NCI-H446 (cell line): ENCODE results near the gene SHMT2.

ENCODE experiments used
- DNase-seq, 2 experiments: peaks; one replicate each; lab custom pipeline; 2025; lab: John Stamatoyannopoulos, UW

SHMT2 gene

DNA sequence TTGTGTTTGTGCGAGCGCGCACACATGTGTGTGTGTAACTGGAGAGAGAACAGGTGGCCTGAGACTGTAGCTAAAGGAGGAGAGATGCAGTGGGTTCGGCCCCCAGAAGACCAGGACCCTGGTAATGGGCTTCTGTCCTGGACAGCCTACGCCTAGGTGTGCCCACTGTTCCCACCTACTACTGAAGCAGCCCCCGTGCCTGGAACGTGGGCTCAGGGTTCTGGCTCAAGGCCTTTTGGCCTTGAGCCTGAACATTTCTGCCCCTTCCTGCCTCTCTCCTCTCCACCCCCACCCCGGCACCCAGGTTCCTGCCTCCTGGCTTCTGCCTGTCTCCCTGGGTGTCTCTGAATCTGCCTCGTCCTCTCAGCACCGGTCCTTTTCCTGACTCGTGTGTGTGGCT is 14.4 kb upstream of the SHMT2 start:
- no peak for DNase-seq

DNA sequence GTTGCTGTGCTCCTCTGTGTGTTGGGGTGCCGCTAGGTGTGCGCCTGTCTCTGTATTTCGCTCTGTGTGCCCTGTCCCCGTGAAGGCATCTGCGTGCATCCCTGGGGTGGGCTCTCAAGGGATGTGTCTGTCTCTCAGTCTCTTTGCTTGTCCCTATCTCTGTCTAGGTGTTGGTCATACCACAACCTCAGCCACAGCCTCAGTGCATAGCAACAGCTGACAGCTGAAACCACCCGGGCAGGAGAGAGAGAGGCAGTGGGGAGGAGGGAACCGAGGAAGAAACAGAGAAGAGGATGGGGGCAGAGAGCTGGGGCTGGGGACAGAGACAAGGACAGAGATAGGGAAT is 13.9 kb upstream of the SHMT2 start:
- no peak for DNase-seq

DNA sequence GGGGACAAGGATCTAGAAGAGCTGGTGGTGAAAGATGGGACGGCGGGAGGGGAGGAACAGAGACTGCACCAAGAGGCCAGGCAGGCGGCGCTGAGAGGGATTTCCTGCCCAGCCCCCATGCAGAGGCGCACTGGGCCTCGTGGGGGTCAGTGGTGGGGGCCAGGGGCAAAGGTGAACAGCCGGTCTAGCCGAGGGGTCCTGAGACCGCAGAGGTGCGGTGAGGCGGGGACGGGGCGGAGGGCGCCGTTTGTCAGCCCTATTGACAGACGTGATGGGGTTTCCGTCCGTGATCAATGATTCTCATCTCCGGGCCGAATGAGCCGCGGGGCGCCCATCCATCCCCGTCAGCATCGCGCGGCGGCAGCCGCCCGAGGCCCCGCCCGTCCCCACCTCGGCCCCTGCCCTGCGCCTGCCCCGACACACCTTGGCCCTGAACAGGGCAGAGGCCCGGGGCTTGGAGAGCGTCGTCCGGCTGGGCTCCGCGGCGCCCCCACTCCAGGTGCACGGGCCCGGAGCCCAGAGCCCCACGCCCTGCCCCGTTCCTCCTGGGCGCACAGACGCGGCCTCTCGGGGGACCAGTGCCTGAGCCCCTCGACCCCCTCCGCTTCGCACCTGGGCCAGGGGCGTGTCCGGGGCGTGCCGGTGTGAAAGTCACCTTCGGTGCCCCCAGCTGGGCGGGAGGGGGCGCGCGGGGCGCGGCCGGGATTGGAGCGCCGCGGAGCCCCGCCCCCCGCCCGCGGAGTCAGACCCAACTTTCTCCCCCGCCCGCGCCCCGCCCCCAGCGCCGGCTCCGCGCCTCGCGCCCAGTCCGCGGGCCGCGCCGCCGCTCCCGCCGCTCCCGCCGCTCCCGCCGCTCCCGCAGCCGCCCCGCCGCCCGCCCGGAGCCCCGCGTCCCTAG is 13.2 kb upstream of the SHMT2 start, which contains the start of gene NXPH4:
Gene NXPH4 (plus strand): TSS at position 781 of the 898 bp plus-strand sequence. CDS start 176 bp downstream, outside the sequence.
- peak in 1 of 2 experiments; percentile 27 for DNase-seq

DNA sequence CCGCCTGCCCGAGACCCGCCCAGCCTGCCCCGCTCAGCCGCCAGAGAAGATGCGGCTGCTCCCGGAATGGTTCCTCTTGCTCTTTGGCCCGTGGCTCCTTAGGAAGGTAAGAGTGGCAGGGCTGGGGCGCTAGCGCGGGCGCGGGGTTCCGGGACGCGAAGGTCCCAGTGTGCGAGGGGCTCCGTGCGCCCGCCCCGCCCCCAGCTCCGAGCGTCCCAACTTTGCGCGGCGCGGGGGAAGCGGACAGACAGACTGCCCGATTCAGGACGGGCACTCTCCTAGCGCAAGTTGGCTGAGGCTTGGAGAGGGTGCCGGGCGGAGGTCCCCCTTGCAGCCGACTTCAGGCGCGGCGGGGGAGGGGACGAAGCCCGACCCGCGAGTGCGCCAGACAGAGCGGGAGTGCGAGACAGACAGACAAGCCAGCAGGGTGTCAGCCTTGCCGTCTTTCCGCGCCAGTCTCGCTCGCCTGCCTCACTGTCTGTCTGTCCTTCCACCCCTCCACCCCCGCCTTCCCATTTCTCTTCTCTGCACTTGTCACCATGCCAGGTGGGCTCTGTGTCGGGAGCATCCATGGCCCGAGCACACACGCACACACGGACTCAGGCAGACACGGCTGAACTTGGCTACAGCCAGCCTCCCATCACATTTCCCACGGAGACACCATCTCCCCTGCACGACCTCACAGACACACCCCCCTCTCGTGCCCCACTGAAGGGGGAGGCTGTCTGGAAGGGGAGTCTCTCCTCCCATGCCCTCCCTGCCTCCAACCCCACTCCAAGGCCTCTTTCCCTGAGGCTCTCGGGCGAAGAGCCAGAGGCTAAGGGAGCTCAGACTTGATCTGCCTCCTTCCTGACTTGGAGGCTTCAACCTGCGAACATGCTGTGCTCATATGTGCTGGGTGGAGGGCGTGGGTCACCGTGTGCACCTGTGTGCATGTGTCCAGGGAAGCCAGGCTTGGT is 12.3 kb upstream of the SHMT2 start:
- DNase-seq: peak; percentile 20 to 57

DNA sequence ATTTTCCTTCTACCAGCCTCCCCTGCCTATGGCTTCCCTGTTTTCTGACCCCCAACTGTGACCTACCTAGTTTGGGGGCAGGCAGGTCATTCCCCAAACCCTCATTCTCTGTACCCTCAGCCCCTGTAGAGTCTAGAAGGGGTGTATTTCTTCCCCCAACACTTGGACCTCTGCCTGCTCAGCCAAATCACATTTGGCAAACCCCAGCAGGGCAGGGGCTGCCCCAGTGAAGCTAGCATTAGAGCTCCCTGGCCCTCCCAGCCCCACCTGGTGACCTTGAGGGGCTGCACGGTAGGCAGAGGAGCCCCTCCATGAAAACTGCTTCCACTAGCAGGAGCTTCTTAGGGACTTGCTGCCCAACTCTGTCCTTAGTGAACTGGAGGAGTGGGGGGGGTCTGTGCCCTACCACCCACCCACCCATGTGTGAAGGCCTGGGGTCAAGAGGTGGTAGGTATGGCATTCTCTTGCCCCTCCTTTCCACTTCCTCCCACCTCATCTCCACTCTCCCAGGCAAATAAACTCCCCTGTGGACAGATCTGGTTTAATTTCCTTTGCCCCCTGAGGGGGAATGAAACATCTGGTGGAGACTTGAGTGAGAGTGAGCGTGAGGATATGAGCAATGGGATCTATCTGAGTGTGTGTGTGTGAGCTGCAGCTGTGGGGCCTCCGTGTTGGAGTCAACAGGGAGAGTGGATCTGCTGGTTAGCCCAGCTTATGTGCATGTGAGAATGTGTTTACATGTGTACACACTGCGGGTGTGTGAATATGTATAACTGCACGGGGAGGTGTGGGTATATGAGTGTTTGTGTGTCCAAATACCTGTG is 11.3 kb upstream of the SHMT2 start:
- no peak for DNase-seq

DNA sequence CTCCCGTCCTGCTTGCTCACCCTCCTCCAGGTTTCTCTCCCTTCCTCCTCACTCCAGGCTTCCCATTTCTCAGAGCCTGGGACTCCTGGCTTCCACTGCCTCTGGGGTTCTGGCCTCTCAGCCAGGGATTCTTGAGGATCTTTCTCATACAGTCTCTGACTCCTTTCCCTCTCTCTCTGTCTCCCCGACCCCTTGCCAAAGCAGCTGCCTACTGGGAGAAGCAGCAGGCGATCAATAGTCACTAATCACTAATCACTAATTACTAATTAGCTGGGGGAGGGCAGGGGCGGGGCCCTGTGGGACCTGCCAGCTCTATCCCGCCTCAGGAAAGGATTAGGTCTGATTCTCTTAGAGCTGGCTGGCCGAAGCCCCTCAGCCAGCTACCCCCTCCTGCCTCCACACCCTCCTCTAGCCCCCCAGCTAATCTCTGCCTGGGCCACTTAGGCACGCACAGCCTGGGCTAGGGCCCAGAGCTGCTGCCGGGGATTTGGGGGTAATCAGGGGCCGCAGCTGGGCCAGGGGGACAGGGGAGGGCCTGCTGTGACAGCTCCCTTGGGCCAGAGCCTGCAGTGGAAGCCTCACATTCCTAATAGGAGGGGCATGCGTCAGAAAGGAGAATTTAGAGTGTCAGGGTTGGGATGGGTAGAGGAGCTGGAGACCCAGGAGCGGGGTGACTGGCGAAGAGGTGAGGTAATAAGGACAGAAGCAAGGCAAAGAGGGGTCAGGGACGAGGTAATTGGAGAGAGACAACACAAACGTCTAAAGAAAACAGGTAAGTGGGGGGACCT is 10.1 kb upstream of the SHMT2 start:
- no peak for DNase-seq

DNA sequence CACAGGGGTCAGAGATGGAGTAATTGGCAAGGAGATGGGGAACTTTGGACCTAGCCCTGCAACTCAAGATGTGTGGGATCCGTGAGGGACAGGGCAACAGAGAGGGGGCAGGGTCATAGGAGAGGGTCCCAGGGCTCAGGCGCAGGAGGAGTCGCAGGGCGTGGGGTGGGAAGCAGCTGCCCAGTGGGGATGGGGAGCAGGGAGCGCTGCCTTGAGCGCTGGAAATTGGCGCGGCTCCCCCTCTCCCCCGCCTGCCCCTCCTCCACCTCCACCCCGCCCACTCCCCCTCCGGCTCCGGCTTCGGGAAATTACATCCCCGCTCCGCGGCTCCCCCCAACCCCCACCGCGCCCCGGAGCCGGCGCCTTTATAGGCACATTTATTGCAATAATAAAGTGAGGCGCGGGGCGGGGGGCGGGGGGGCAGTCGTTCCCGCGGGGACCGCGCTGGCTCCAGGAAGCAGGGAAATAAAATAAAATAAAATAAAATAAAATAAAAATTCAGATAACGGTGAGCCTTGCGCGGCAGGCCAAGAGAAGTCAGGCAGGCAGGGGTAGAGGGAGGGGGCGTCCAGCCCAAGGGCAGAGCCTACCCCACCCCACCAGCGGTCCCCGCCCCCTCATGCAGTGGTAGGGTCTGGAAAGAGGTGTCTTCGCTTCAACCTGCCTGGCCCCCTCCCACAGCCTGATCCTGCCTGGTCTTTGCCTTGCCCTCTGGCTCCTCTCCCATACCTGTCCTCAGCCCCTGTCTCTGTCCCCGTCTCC is 9.3 kb upstream of the SHMT2 start:
- no peak for DNase-seq

DNA sequence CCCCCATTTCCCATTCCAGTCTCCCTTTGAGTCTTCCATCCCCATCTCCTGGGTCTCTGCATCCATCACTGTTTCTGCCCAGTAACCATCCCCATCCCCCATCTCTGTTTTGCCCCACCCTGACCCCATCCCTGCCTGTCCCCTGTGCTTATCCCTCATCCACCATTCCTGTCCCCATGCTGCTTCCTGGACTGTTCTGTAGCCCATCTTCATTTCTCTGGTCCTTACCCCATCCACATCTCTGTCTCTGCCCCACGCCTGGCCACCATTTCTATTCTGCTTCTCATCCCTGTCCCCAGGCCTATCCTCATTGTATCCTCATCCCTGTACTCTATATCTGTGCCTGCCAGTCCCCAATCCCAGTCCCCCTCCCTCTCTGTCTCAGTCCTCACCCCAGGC is 8.7 kb upstream of the SHMT2 start:
- DNase-seq: no peak

DNA sequence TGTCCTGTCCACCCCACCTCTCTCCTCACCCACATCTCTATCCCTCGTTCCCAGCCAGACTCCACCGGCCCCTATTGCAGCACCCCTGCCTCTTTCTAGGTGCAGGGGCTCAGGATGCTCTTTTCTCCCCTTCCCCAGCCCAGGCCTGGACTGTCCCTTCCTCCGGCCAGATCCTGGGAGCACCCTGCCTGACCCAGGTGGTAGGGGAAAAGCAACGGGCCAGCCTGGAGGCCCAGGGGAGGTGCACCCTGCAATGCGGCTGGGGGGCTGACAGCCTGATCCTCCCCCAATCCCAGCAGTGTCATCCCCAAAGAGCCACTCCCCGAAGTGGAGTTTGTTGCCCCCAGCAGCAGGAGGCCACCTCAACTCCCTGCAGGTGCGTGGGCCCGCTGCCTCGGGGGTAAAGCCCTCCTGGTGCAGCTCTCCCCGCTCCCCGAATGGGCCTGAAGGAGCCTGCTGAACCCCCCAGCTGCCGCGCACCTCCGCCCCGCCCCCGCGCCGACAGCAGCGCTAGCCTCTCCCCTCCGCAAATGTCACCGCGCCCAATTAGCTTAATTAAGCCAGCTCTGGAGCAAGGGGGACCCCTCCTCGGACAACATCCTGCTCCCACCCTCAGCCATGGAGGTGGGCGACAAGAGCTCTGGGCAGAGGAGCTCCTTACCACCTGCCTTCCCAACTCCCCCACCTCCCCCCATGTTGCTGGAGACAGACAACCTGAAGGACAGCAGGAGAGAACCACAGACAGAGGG is 8.2 kb upstream of the SHMT2 start:
- no peak for DNase-seq

DNA sequence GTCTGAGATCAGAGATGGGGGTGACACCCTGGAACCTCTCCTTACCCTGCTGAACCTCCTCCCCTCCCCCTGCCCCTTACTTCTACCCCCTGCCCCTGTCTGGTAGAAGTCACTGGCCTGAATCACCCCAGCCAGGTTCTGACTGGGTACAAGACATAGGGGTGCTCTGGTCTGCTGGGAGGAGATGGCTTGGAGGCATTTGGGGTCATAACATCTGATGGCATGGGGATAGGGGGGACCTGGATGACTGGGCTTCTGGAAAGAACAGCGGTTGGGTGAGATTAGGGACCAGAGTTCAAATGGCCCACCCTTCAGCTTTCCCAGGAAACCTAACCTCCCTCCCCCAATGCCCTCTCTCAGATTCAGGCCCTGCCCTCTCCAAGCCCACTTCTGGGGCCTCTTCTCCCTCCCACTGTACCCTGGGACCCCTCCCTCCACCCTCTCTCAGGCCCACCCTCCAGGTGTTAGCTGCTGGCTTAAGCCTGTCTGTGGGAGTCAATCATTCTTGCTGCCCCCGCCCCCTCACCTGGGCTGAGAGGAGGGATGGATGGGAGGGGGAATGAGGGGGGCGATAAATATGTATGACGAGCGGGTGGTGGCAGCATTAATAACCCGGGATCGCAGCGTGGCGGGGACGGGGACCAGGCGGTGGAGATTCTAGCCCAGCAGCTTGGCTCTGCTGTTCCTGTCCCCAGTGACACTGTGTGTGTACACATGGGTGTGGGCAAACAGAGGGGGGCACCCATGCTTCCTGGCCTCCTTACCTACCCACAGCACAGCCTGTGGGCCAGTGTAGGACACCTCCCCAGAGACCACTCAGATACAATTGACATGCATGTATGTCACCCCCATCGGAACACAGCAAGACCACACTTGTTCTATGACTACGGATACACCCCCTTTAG is 7.0 kb upstream of the SHMT2 start:
- DNase-seq: no peak

DNA sequence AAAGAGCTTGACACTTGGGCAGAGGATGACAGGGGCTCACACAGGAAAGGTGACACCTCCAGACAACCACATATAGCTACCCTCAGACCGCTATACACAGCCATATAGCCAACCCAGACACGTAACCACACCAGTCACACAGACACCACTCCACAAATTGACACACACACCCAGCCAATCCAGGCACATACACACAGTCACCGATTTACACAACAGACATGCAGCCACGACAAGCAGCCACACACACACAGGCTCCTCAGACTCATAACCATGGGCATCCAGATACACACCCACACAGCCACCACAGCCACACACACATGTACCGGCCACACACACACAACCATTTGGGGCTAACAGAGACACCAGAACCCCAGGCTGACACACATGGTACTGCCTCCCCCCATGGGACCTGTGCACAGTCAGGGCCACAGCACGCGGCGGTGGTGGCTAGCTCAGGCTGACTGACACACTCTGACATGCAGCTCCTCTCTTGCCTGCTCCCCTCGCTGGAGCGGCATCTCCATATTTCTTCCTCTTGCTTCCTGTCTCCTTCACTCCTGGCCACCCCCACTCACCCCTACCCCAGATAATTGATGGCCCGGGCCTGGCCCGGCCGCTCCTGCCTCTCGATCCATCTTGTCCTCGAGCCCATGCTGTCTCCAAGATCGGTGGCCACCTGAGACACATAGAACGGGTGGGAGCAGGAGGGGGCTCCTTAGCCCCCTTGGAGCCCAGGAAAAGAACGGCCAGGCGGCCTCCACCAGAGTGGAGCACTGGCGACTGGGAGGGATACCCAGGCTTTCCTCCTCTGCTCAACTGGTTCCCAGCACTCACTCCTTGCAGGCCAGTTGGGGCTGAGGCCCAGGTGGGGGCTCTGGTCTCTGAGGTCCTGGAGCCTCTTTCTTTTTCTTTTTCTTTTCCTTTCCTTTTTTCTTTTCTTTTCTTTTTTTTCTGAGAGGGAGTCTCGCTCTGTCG is 6.0 kb upstream of the SHMT2 start:
- DNase-seq: no peak

DNA sequence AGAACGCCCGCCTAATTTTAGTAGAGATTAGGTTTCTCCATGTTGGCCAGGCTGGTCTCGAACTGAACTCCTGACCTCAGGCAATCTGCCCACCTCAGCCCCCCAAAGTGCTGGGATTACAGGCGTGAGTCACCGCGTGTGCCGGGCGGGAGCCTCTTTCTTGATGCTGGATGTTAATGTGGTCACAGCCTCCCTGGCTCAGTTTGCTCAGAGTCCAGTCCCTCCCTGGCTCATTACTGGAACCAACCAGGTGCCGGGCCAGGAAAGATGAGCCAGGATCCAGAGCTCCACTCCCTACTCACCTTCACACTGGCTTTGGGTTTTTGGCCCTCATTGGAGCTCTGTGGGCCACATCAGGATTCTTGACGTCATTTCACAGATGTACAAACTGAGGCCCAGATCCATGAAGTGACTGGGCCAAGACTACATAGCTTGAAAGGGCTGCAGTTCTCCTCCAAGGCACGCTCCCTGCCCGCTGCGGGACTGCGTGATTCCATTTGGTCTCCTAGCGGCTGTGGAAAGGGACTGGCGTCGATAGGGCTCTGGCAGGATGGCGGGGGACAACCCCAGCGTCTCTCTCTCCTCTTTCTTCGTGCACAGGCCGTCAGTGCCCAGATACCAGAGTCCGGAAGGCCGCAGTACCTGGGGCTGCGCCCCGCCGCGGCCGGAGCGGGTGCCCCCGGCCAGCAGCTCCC is 5.1 kb upstream of the SHMT2 start:
- no peak for DNase-seq

DNA sequence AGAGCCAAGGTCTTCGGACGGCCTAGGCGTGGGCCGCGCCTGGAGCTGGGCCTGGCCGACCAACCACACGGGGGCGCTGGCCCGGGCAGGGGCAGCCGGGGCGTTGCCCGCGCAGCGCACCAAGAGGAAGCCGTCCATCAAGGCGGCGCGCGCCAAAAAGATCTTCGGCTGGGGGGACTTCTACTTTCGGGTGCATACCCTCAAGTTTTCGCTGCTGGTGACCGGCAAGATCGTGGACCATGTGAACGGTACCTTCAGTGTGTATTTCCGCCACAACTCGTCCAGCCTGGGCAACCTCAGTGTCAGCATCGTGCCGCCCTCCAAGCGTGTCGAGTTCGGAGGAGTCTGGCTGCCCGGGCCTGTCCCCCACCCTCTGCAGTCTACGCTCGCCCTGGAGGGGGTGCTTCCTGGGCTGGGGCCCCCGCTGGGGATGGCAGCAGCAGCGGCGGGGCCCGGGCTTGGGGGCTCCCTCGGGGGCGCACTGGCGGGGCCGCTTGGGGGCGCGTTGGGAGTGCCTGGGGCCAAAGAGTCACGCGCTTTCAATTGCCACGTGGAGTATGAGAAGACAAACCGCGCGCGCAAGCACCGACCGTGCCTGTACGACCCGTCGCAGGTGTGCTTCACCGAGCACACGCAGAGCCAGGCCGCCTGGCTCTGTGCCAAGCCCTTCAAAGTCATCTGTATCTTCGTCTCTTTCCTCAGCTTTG is 4.4 kb upstream of the SHMT2 start:
- DNase-seq: peak in 1 of 2 experiments; percentile 15

DNA sequence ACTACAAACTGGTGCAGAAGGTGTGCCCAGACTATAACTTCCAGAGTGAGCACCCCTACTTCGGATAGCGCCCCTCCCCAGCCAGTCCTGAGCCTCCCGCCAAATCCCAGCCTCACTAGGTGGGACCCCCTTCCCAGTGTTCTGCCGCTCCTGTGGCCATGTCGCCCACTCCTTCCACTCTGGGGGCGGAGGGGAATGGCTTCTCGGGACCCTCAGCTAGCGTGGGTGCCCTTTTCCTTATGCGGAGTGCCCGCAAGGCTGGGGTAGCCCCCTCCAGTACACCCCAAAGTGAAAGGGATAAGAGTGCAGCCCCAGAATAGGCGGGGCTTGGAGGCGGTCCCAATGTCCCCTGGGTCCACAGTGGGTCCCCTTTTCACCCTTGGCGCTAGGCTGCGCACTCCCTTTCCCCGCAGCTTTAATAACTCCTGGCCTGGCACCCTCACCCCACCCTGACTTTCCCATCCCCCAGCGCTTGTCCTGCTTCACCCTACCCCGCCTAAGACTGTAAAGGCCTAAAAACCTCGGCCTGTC is 3.8 kb upstream of the SHMT2 start:
- DNase-seq: no peak

DNA sequence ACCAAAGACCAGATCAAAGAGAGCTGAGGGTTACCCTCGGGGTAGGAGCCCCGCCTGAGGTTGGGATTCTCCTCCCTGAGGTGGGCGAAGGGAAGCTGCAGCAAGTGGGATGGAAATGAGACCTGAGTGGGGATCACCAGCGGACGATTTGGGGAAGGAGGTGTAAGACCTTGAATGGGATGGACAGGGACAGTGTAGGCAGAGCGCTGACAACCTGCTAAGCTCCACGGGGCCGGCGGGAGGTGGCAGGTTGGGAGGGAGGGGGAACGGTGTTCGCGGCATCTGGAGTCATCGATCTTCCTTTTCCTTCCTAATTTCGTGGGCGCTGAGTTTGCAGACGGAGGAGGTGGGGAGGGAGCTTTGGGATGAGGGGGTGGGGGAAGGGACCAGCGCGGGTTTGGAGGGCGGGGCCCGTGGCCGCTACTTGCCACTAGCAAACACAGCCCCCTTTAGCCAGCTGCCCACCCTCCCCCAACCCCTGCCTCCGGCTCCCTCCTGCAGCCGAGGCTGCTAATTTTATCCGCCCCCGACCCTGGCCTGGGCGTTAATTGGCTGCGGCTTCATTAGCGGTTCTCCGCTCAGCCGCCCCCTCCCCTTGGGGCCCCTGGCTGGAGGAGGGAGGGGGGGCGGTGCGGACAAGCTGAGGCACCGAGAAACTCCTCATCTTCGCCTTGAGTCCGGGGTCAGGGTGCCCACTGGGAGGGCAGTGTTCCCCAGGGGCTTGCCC is 2.8 kb upstream of the SHMT2 start:
- no peak for DNase-seq
